HG03469 (cell line): ENCODE results near the gene MYO5B.

Experiments used
- ATAC-seq: cut with Tn5 transposase; IDR thresholded peaks from one replicate; pipeline ENCODE4 v1.9.1; 2021; ENCODE audit warnings: mild to moderate bottlenecking, moderate library complexity, moderate number of reproducible peaks; ENCODE audit not compliant: unreplicated experiment

The MYO5B gene

GRCh38 chr18:49976001-49976400, 218.9 kb downstream of the MYO5B start:
- ATAC-seq, result no peak

DNA sequence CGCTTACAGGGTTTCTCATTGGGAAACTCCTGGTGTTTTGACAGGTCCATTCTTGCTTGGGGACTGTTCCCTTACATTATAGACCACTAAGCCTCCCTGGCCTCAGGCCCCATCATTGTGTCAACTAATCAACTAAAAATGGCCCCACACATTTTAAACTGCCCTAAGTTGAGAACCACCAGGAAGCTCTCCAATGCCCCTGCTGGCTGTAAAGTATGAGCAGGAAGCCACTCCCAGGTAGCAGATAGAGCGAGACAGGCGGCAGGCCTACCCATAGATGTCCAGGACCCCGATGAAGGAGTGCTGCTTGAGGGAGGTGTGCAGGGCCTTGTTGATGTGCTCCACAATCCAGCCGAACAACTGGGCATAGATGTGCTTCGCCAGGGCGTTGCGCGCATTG, 220.9 kb downstream of the MYO5B start:
- no peak for ATAC-seq

GRCh38 chr18:49973592-49973991, 221.4 kb downstream of the MYO5B start:
- ATAC-seq, result no peak

DNA sequence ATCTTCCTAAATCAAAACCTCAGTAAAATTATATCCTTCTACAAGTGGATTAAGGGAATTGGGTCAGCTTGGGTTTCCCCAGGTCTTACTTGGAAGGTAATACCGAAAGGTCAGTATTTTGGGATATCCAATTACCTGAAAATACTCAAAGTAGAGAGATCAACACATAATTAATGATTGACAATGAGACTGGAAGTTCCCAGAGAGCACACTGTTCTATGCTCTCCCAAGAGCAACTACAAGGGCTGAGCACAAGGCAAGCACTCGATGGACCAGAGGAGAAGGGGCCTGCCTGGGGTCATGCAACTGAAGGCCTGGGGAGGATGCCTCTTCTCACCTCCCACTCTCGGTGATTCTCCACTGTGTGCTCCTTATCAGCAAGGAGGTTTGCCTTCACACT, 222.4 kb downstream of the MYO5B start:
- no peak for ATAC-seq

DNA sequence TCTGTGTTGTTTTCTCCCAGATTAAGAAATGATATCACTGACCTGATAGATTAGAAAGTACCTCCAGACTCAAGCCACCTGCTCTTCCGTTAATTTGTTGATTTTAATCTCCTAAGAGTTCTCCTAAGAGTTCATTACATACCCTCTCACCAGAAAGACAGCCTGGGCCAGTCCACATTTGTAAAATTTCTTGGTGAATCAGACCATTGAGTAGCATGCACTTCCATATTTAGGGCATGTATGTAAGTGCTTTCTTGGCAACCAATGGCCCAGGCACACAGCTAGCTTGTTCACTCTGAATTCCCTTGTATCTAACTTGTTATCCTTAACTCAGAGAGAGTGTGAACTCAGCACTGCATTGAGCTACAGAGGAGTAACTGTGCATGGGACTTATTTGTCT, 223.5 kb downstream of the MYO5B start:
- no peak for ATAC-seq

DNA sequence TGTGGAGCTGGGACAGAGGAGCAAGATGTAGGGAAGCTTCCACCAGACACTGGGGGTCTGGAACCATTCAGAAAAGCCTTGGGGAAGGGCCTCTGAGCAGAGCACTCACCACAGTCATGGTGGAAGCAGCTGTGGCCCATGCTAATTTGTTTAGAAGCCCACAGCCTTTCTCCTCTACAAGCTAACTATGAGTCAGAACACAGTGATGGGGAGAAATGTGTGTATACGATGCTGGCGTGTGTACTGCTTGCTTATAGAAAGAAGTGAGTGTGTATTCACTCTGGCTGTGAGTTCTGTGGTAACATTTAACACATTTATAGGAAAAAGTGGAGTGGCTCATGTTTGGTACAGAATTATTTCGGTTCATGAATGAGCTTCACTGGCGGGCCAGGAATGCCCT, 224.6 kb downstream of the MYO5B start:
- ATAC-seq, result no peak

DNA sequence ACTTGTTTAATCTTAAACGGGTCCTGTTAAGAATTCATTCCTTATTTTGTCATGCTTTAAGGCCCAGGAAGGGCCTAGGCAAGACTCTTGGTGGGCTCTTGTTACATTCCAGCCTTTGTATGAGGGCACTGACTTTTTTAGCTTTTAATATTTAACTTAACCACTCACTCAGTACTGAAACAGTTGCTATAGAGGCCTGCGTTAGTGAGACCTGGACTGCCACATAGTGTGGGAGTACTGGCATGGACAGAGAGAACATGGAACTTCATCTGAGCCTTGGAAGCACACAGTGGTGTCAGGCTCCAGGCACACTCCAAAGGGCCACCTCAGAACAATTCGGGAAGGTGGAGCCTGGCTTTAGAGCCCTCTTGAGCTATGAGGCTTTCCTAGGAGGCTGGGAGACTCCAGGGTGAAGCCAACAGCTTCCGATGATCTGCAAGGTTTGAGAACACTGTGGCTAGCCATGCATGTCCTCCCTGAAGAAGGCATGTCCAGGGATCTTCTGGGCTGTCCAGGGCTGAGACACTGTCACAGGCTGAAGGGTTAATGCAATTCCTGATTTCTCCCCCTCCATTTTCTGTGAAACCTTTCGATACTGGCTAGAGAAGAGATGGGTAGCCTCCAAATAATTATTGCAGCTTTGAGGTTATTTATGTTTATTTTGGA, 226.2 kb downstream of the MYO5B start:
- no peak for ATAC-seq

GRCh38 chr18:49967636-49968313, 227.2 kb downstream of the MYO5B start:
- no peak for ATAC-seq

DNA sequence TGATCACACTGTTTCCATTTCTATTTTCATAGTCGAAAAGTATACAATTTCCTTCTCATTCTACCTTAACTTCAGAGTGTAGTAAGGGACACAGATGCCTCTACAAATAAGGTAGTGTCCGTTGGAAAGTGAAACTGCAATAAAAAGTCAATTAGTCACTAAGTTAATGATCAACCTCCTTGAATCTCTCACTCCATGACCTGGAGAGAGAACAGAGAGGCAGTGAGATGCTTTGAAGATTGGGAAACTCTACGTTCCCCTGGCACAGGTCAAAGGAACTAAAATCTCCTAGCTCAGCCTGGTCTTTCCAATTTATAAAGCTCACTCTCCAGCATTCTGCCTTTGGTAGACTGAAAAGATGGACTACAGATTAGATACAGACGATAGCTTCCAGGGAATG, 227.8 kb downstream of the MYO5B start:
- ATAC-seq, result no peak

DNA sequence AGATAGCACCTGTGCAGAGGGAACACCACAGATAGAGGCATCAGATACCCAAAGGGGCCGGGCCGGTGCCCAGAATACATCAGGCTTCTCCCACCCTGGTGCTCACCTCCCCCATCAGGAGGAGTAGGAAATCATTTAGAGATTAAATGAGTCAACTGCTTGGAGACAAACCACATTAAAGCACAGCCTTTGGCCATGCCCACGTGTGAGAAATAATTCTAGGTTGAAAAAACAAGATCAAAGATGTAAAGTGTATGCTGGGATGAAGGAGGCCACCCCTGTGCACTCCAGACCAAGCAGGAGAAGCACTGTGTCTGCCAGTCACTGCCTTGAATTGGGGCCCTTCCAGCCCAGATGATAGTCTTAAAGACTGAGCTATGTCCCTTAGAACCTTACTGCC, 228.9 kb downstream of the MYO5B start:
- no peak for ATAC-seq

DNA sequence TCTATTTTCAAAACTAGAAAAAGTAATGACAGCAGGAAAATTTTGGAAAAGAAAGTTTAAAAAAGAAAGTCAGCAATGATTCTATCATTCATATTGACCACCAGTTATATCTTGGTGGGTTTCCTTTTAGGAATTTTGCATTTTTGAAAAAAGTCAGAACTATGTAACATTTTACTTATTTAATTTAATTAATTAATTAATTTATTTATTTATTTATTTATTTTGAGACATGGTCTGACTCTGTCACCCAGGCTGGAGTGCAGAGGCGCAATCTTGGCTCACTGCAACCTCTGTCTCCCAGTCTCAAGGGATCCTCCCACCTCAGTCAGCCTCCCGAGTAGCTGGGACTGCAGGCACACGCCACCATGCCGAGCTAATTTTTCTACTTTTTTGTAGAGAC, 231.7 kb downstream of the MYO5B start:
- ATAC-seq, result no peak

DNA sequence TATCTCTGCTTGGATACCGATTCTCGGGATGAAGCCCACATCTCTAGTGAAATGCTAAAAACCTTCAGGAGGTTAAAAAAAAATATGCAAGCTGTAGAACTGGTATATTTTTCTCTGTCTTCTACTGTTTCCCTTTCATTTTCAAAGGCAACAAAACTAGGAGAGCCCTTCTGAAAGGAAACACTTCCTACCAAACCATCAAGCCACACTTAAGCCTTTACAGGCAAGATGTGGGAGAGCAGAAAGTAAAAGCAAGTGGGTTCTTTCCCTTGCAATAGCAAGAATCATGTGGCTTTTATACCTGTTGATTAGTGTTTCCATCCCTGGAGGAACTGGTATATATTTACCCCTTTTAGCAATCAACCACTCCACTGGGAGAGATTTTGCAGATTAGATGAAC, 233.7 kb downstream of the MYO5B start:
- ATAC-seq, result no peak

DNA sequence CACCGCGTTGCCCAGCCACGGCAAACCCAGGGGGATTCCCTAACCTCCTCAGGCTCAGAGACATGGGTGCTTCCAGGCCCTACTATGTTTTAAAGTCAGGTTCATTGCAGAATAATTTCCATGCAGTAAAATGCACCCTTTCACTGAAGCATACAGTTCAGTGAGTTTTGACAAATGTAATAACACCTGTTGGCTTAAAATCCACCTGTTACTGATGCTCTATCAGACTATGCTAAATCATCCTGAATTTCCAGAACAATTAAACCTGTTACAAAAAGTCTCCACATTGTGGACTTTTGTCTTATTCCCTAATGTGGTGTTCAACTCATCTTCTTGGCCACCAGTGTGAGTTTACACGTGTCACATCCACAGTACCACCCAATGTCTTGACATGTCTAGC, 234.6 kb downstream of the MYO5B start:
- no peak for ATAC-seq

GRCh38 chr18:49959176-49959575, 235.8 kb downstream of the MYO5B start:
- ATAC-seq, result no peak

DNA sequence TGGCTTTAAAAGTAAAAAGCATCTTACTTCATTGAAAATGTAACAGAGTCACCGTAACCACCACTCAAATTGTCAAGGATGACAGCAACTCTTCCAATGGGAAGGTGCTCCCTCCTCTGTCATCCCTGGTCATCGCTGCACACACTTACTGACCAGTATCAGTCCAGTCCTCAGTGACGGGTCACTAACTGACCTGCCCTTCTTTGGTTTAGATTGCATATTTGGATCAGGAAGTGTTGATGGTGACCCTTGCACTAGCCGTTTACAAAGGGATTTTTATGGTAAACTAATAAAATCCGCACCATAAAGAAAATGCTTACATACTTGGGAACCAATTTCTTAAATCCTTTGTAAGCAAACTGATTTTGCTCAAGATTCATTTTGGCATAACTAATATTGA, 239.7 kb downstream of the MYO5B start:
- ATAC-seq, result no peak

- no peak for ATAC-seq
These were observed 241.6 kb downstream of the MYO5B start for GRCh38 chr18:49953391-49953790.

DNA sequence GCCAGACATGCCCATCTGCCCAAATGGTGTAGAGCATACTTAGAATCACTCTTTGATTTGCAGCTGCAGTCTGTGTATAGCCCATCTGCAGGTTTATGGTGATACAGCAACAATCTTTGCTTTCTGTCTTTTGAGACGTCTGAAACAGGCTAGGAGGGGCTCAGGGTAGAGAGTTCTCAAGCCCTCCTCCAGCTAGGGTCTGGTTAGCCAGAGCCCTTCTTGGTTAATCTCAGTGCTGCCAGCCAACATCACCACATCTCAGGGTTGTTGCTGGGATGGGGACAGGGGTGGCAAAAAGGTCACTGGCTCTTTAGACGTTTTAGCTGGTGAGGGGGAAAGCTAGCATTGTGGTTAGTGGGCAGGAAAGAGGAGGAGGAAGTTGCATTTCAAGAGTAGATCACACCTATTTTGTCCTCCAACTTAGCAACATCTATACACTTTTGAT, 245.0 kb downstream of the MYO5B start:
- no peak for ATAC-seq

- ATAC-seq, result no peak
These were observed 246.0 kb downstream of the MYO5B start for GRCh38 chr18:49948975-49949374.

DNA sequence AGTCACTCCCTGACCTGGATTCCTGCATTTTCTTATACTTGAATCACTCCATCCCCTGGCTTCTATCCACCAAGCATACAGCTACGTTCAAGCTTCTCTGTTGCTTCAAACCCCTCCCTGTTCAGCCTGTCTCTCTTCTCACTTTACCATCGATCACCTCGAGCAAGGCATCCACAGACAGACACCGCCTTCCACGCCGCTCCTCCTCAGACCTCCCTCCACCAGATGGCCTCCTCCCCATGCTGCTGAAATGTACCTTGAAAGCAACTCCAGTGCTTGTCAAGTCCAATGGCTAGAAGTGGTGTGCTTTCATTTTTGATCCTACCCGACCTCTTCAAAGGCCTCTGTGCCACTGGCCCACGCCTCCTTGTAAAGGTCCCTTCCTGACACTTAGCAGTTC, 250.3 kb downstream of the MYO5B start:
- ATAC-seq, result no peak

- ATAC-seq, result no peak
These were observed 258.1 kb downstream of the MYO5B start for GRCh38 chr18:49936821-49937220.

GRCh38 chr18:49935215-49935614, 259.7 kb downstream of the MYO5B start:
- ATAC-seq, result no peak

GRCh38 chr18:49934457-49934856, 260.5 kb downstream of the MYO5B start:
- no peak for ATAC-seq
